H1 (cell line): Measurements from ENCODE around the gene ZNF446. TPM values are rescaled to one million over a fixed set of nuclear protein-coding genes. Genes with fewer than 3 reads are reported as not detected.
A peak's percentile ranks its signal among the peaks of the same experiment; 100 is the strongest.

ENCODE experiments used
- CTCF ChIA-PET: fragments of 300-600 bp; sonication (Branson Sonifier 250); formaldehyde crosslinking; loops from one replicate; lab custom pipeline; 2021; ENCODE audit not compliant: partially characterized antibody; lab: Charles Lee
- POLR2A ChIA-PET: fragments of 300-600 bp; sonication (Branson Sonifier 250); formaldehyde crosslinking; loops from one replicate; lab custom pipeline; 2021; ENCODE audit warnings: inconsistent platforms; ENCODE audit not compliant: partially characterized antibody; lab: Charles Lee
- DNase-seq, 2 experiments: peaks; one replicate each; pipeline versions ENCODE4 v3.0.0 to v3.0.0-alpha.2; 2010 to 2022; ENCODE audit warnings: low spot score in 2 of 2, low read depth in 1 of 2, mixed read lengths in 1 of 2
- FAIRE-seq: peaks from 2 replicates; lab custom pipeline; 2011; peaks lifted over from hg19 to GRCh38; lab: Jason Lieb, UNC
- H2AFZ ChIP-seq: 2 replicates; pipeline ENCODE4 v1.8.1; 2012; ENCODE audit warnings: low read length, inconsistent platforms
- H2AK5ac ChIP-seq: 2 replicates; pipeline ENCODE4 v1.6.1; 2013; ENCODE audit warnings: low read depth, low read length
- H2BK120ac ChIP-seq: replicated peaks from 2 replicates; pipeline ENCODE3; 2013; ENCODE audit warnings: low read depth, low read length, inconsistent platforms
- H2BK12ac ChIP-seq: 2 replicates; pipeline ENCODE4 v1.6.1; 2013; ENCODE audit warnings: low read depth, low read length
- H2BK15ac ChIP-seq: 2 replicates; pipeline ENCODE4 v1.6.1; 2013; ENCODE audit warnings: low read length
- H2BK20ac ChIP-seq: 2 replicates; pipeline ENCODE4 v1.6.1; 2013; ENCODE audit warnings: low read length
- H2BK5ac ChIP-seq: 2 replicates; pipeline ENCODE4 v1.6.1; 2013; ENCODE audit warnings: low read depth, low read length
- H3K14ac ChIP-seq: 2 replicates; pipeline ENCODE4 v1.6.1; 2013; ENCODE audit warnings: inconsistent platforms; ENCODE audit not compliant: insufficient read length
- H3K18ac ChIP-seq: 2 replicates; pipeline ENCODE4 v1.6.1; 2013; ENCODE audit warnings: low read length; ENCODE audit errors: extremely low read depth
- H3K23ac ChIP-seq: 2 replicates; pipeline ENCODE4 v1.6.1; 2013; ENCODE audit warnings: inconsistent platforms; ENCODE audit not compliant: insufficient read length
- H3K23me2 ChIP-seq: 2 replicates; pipeline ENCODE4 v1.6.1; 2013; ENCODE audit warnings: low read depth, low read length
- H3K27ac ChIP-seq: 2 replicates; pipeline ENCODE4 v1.6.1; 2011; ENCODE audit warnings: low read depth, low read length, inconsistent platforms
- H3K27me3 ChIP-seq, 4 experiments: replicated peaks in 1 of 4; 1 replicate in 1 of 4; 2 replicates in 3 of 4; pipeline versions ENCODE4 v1.6.1 to v1.8.1; 2011 to 2013; ENCODE audit warnings: low read length in 3 of 4, mild to moderate bottlenecking in 3 of 4, inconsistent platforms in 2 of 4, mixed read lengths in 2 of 4, moderate library complexity in 1 of 4; ENCODE audit not compliant: control insufficient read depth in 3 of 4, insufficient read depth in 3 of 4; ENCODE audit errors: extremely low read depth in 1 of 4
- H3K36me3 ChIP-seq, 4 experiments: 2 replicates each; pipeline versions ENCODE4 v1.6.1 to v1.8.1; 2011 to 2013; ENCODE audit warnings: mild to moderate bottlenecking in 4 of 4, low read length in 3 of 4, moderate library complexity in 2 of 4, control low read depth in 1 of 4, inconsistent platforms in 1 of 4; ENCODE audit not compliant: insufficient read depth in 4 of 4, control insufficient read depth in 2 of 4
- H3K4ac ChIP-seq: replicated peaks from 2 replicates; pipeline ENCODE3; 2013; ENCODE audit warnings: low read length, low read depth, mixed read lengths, inconsistent platforms; ENCODE audit not compliant: insufficient read length
- H3K4me1 ChIP-seq, 4 experiments: replicated peaks in 1 of 4; 1 replicate in 1 of 4; 2 replicates in 3 of 4; pipeline versions ENCODE4 v1.6.1 to v1.8.1; 2011 to 2013; ENCODE audit warnings: low read length in 3 of 4, inconsistent platforms in 2 of 4, mixed read lengths in 1 of 4; ENCODE audit not compliant: insufficient read depth in 4 of 4, control insufficient read depth in 3 of 4
- H3K4me2 ChIP-seq, 2 experiments: 2 replicates each; pipeline versions ENCODE4 v1.6.1 to v1.8.1; 2011 to 2013; ENCODE audit warnings: low read depth in 2 of 2, low read length in 2 of 2, control low read depth in 1 of 2, inconsistent platforms in 1 of 2, mild to moderate bottlenecking in 1 of 2; ENCODE audit not compliant: insufficient read depth in 1 of 2
- H3K4me3 ChIP-seq, 4 experiments: fragments of 200-600, 300-600 bp in 1 of 4; sonication (generic), shearing (Covaris generic), sonication (Bioruptor Twin) in 1 of 4; 2 replicates each; pipeline versions ENCODE4 v1.5.1 to v1.8.1; 2011 to 2016; ENCODE audit warnings: low read length in 4 of 4, low read depth in 3 of 4, control low read depth in 2 of 4, inconsistent platforms in 2 of 4, mild to moderate bottlenecking in 2 of 4, mixed read lengths in 1 of 4, moderate library complexity in 1 of 4; ENCODE audit not compliant: insufficient read depth in 2 of 4; ENCODE audit errors: extremely low read depth in 1 of 4
- H3K56ac ChIP-seq: replicated peaks from 2 replicates; pipeline ENCODE3; 2013; ENCODE audit warnings: low read depth, mild to moderate bottlenecking, mixed read lengths, low read length, inconsistent platforms; ENCODE audit not compliant: insufficient read length
- H3K79me1 ChIP-seq: 2 replicates; pipeline ENCODE4 v1.6.1; 2013; ENCODE audit warnings: low read depth, low read length, control low read depth
- H3K79me2 ChIP-seq, 2 experiments: 2 replicates each; pipeline versions ENCODE4 v1.6.1 to v1.8.1; 2012 to 2013; ENCODE audit warnings: low read length in 2 of 2, mild to moderate bottlenecking in 2 of 2, inconsistent platforms in 1 of 2; ENCODE audit not compliant: insufficient read depth in 2 of 2, control insufficient read depth in 1 of 2
- H3K9ac ChIP-seq, 4 experiments: replicated peaks in 1 of 4; 1 replicate in 1 of 4; 2 replicates in 3 of 4; pipeline versions ENCODE4 v1.6.1 to v1.8.1; 2011 to 2013; ENCODE audit warnings: low read depth in 3 of 4, low read length in 3 of 4, control low read depth in 2 of 4, mild to moderate bottlenecking in 2 of 4, moderate library complexity in 2 of 4, inconsistent platforms in 1 of 4; ENCODE audit errors: extremely low read depth in 1 of 4
- H3K9me3 ChIP-seq, 2 experiments: 2 replicates each; pipeline versions ENCODE4 v1.6.1 to v1.8.1; 2012 to 2013; ENCODE audit warnings: mild to moderate bottlenecking in 2 of 2, moderate library complexity in 2 of 2, control low read depth in 1 of 2, inconsistent platforms in 1 of 2, low read depth in 1 of 2, low read length in 1 of 2, mixed read lengths in 1 of 2; ENCODE audit not compliant: insufficient read depth in 2 of 2
- H4K20me1 ChIP-seq, 2 experiments: replicated peaks in 1 of 2; 2 replicates each; pipeline versions ENCODE3 to v1.8.1; 2011 to 2013; ENCODE audit warnings: inconsistent platforms in 2 of 2, low read length in 2 of 2, mild to moderate bottlenecking in 1 of 2; ENCODE audit not compliant: insufficient read depth in 2 of 2, control insufficient read depth in 1 of 2
- H4K5ac ChIP-seq: 2 replicates; pipeline ENCODE4 v1.6.1; 2013; ENCODE audit warnings: low read length, low read depth, mixed read lengths, inconsistent platforms; ENCODE audit not compliant: insufficient read length
- H4K8ac ChIP-seq: 2 replicates; pipeline ENCODE4 v1.8.0; 2013; ENCODE audit warnings: mild to moderate bottlenecking, moderate library complexity, low read length, inconsistent platforms; ENCODE audit not compliant: insufficient read depth; ENCODE audit errors: extremely low read depth
- H4K91ac ChIP-seq: replicated peaks from 2 replicates; pipeline ENCODE3; 2013; ENCODE audit warnings: low read length, mixed read lengths, inconsistent platforms; ENCODE audit not compliant: insufficient read length
- KDM5A ChIP-seq: fragments of 200-600 bp; IDR thresholded peaks from 2 replicates; pipeline ENCODE4 v1.7.1; 2012; ENCODE audit warnings: mild to moderate bottlenecking, low read length, inconsistent platforms, mixed read lengths
- NANOG ChIP-seq: IDR thresholded peaks from 2 replicates; pipeline ENCODE4 v1.6.1; 2011; ENCODE audit warnings: low read length, low read depth, mild to moderate bottlenecking, inconsistent platforms; ENCODE audit not compliant: insufficient read depth, poor library complexity, severe bottlenecking
- NRF1 ChIP-seq: IDR thresholded peaks from 2 replicates; pipeline ENCODE4 v1.6.1; 2011; ENCODE audit warnings: mild to moderate bottlenecking, low read depth, low read length, improper control_type of control experiment
- RBBP5 ChIP-seq: IDR thresholded peaks from 2 replicates; pipeline ENCODE4 v1.7.1; 2012; ENCODE audit warnings: low read depth, mild to moderate bottlenecking, inconsistent platforms, low read length, moderate library complexity, borderline replicate concordance
- RXRA ChIP-seq: IDR thresholded peaks from 2 replicates; pipeline ENCODE4 v1.6.1; 2011; ENCODE audit warnings: low read depth, mild to moderate bottlenecking, low read length, moderate library complexity; ENCODE audit not compliant: insufficient read depth
- WGBS, 2 experiments: shearing (Covaris generic) in 1 of 2; methylation state at CpG; one replicate each; pipeline versions ENCODE4 v1.1.6 to v1.1.7; 2013 to 2015; ENCODE audit warnings: low lambda C conversion rate in 2 of 2, mixed read lengths in 2 of 2, inconsistent platforms in 1 of 2, low coverage in 1 of 2, missing lambda C conversion rate in 1 of 2; ENCODE audit not compliant: insufficient replicate concordance in 2 of 2, insufficient coverage in 1 of 2, insufficient read length in 1 of 2; ENCODE audit errors: extremely low coverage in 1 of 2, missing lambda C conversion rate in 1 of 2; 5-methylcytosine and 5-hydroxymethylcytosine counted together
- polyA plus RNA-seq, 7 experiments: library from polyadenylated mRNA; depleted of rRNA in 3 of 7; stranded (reverse) in 5 of 7; unstranded in 2 of 7; fragments of >200 nt in 5 of 7; fragments of 200-250 nt in 2 of 7; gene quantifications; 1 replicate in 5 of 7; 2 replicates in 1 of 7; 4 replicates in 1 of 7; pipeline versions ENCODE4 v1.2.1 to v1.2.3, GENCODE V29; 2011 to 2013; ENCODE audit warnings: missing spikeins in 2 of 7, mixed read lengths in 2 of 7
- total RNA-seq: library from RNA; stranded (reverse); fragmentation: NEBNext Ultra II Directional; extraction: Animal tissue kit (Norgen Biotek cat#: 25700); gene quantifications from 2 replicates; pipeline ENCODE4 v1.2.1, GENCODE V29; 2021

Gene ZNF446
- total and polyA plus RNA-seq, 2 of the 8 experiments (the other 6 are each of a cell fraction or from before 2014, with no cell fraction given): 4.1 to 5.5 TPM

DNA sequence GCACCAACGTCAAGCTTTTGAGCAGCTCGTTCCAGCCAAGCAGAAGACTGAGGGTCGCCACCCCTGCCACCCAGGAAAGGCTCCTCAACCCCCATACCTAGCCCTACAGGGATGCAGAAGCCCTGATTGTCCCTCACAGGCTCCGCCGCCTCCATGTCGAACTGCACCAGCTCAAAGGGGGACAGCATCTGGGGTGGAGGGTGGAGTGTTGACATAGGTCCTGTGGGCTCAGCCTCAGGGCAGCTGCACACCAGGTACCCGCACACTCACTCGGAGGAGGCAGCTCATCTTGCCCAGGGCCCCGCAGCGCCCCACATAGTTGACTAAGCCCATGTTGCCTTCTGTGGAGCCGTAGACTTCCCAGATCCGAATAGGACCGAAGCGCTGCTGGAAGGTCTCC is 24.1 kb downstream of the ZNF446 start:
- H2BK12ac ChIP-seq: no peak overlapping the region
- H4K5ac ChIP-seq: no peak overlapping the region
- peaks cover 0 to 2% of the 10 kb centered on the region in 2 experiments for H4K20me1 ChIP-seq
- H4K91ac ChIP-seq: no peak overlapping the region
- DNase-seq (no peak), FAIRE-seq (no peak)
- H3K9ac ChIP-seq: peak overlapping the region in 3 of 4 experiments; percentile 11 to 59 (median 54); a peak in 2 of 7 replicates
- no peaks in the 10 kb centered on the region for H3K27me3 ChIP-seq
- POLR2A ChIA-PET: interaction anchor here (1.3 to 3.6 kb wide), 8 partner anchors 10 to 250 kb away, joined by 3 to 14 read pairs (median 6); partner anchors contain the start of genes CHMP2A, SLC27A5 and TRIM28
- H3K36me3 ChIP-seq: no peaks in the 10 kb centered on the region
- no peak overlapping the region for H3K18ac ChIP-seq
- H3K56ac ChIP-seq: no peak overlapping the region
- H4K8ac ChIP-seq: no peak overlapping the region
- H3K14ac ChIP-seq: no peak overlapping the region
- peak overlapping the region; percentile 37 to 89 (median 69); a peak in 7 of 8 replicates for H3K4me3 ChIP-seq
- H3K79me1 ChIP-seq: peaks cover 8% of the 10 kb centered on the region
- peaks cover 22% of the 10 kb centered on the region for H3K23me2 ChIP-seq
- H2AFZ ChIP-seq: no peak overlapping the region
- no peaks in the 10 kb centered on the region for H3K9me3 ChIP-seq
- CTCF ChIA-PET: interaction anchor here (1.3 to 4.9 kb wide), 4 partner anchors 13 to 138 kb away, joined by 3 to 27 read pairs (median 8); partner anchors contain the start of genes ZBTB45 and ZNF497
- peak overlapping the region; percentile 84 to 93 for H3K4me2 ChIP-seq
- H3K23ac ChIP-seq: no peak overlapping the region
- 92% methylated on average over 14 of the region's 14 CpGs; no CpG with 5 or more reads in 1 of the 2 experiments for WGBS, 2 experiments
- H3K79me2 ChIP-seq: no peaks in the 10 kb centered on the region
- H3K27ac ChIP-seq: no peak overlapping the region
- H2AK5ac ChIP-seq: 0 out of 2 replicates have a peak overlapping the region, but pooled peaks have one; percentile 24
- H2BK20ac ChIP-seq: no peak overlapping the region
- no peak overlapping the region for H2BK120ac ChIP-seq
- H3K4ac ChIP-seq: no peak overlapping the region
- H2BK15ac ChIP-seq: no peak overlapping the region
- peaks cover 0 to 14% (median 7%) of the 10 kb centered on the region in 4 experiments; a peak in 4 of 7 replicates for H3K4me1 ChIP-seq
- H2BK5ac ChIP-seq: no peak overlapping the region
- TF ChIP-seq NANOG (no peak), KDM5A (no peak), RBBP5 (no peak), NRF1 (no peak), RXRA (no peak)
